Activated CD4-positive, alpha-beta memory T cell treated with anti-CD3 and anti-CD28 coated beads, Interleukin-2, amount 10 ng/mL, durations not matched to agents 7 days and 5 days (primary cell): ENCODE measurements around the gene MACROD1. TPM values are rescaled to one million over a fixed set of nuclear protein-coding genes. Genes with fewer than 3 reads are reported as not detected.

ENCODE experiments used
- CTCF ChIA-PET: fragments of 350-600 bp; sonication (Branson Sonifier 250); formaldehyde crosslinking; loops from one replicate; lab custom pipeline; 2021; ENCODE audit warnings: antibody characterized with exemption, inconsistent platforms; lab: Charles Lee
- POLR2A ChIA-PET: fragments of 350-600 bp; sonication (Branson Sonifier 250); formaldehyde crosslinking; loops from one replicate; lab custom pipeline; 2021; ENCODE audit warnings: antibody characterized with exemption; lab: Charles Lee
- DNase-seq: peaks from one replicate; pipeline ENCODE4 v3.0.0-alpha.2; 2020
- H3K27ac Mint-ChIP-seq: one replicate; pipeline ENCODE4 v1.8.0; 2021; ENCODE audit warnings: mild to moderate bottlenecking, mixed read lengths
- H3K27me3 Mint-ChIP-seq: one replicate; pipeline ENCODE4 v1.8.0; 2021; ENCODE audit warnings: mixed read lengths
- H3K36me3 Mint-ChIP-seq: one replicate; pipeline ENCODE4 v1.8.0; 2021; ENCODE audit warnings: low read depth, mixed read lengths
- H3K4me1 Mint-ChIP-seq: one replicate; pipeline ENCODE4 v1.8.0; 2021; ENCODE audit warnings: mixed read lengths
- H3K4me3 Mint-ChIP-seq: one replicate; pipeline ENCODE4 v1.8.0; 2021; ENCODE audit warnings: mild to moderate bottlenecking, mixed read lengths
- H3K9me3 Mint-ChIP-seq: one replicate; pipeline ENCODE4 v1.8.0; 2021; ENCODE audit warnings: mixed read lengths
- total RNA-seq, 2 experiments: library from RNA; stranded (reverse); gene quantifications; one replicate each; pipeline ENCODE4 v1.2.3, GENCODE V29; 2021

The MACROD1 gene
- total RNA-seq, 2 experiments from 2014 or later = 8.8 to 9.1 TPM

DNA sequence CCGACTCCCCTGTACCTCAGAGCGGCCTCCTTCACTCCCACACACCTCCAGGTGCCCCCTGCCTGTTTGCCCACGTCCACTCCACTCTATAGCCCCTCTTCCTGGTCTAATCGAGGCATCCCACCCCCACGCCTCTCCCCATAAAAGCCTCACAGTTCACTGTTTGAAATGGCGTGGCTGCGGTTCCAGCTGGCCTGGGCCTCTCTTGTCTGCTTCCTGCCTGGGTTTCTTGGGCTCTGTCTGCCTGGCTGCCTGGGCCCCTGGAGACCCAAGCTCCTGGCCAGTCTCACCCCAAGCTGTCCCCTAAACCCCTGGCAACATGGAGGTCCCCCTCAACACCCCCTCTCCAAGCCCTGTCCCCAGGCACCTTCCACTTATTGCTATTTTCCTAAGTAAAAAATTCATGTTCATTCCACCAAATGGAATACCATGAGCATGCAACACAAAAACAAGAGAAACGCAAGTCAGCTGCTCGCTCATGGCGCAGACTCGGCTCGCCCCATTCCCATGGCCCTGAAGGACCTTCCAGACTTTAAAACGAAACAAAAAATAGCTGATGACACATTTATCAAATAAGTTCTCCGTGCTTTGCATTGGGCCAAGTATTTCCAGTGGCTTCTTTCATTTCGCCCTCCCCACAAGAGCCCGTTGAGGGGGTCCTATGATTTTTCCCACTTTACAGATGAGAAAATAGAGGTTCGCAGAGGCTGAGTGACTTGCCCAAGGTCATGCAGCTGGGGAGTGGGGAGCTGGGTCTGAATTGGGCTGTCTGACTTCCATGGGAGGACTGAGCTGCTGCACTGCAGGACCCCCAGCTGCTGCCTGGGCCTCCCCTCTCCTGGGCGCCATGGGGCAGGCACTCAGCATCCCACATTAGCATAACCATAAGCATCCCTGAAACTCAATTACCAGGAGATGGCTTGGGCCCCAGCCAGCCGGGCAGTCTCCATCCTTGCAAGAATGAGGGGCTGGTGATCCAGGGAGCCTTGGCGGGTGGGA is 141.9 kb downstream of the MACROD1 start:
- no peaks in the 10 kb centered on the region for H3K36me3 Mint-ChIP-seq
- no peak overlapping the region for H3K27ac Mint-ChIP-seq
- CTCF ChIA-PET = interaction anchor here (0.9 to 1.2 kb wide), 2 partner anchors 24 to 137 kb away, joined by 3 to 4 read pairs; no protein-coding TSS in a partner anchor
- no peak overlapping the region for H3K4me3 Mint-ChIP-seq
- H3K27me3 Mint-ChIP-seq = peaks cover 5% of the 10 kb centered on the region
- POLR2A ChIA-PET = interaction anchor here (1.1 kb wide), 1 partner anchor 9 kb away, joined by 3 read pairs; no protein-coding TSS in a partner anchor
- no peak for DNase-seq
- H3K4me1 Mint-ChIP-seq = no peaks in the 10 kb centered on the region
- no peaks in the 10 kb centered on the region for H3K9me3 Mint-ChIP-seq

DNA sequence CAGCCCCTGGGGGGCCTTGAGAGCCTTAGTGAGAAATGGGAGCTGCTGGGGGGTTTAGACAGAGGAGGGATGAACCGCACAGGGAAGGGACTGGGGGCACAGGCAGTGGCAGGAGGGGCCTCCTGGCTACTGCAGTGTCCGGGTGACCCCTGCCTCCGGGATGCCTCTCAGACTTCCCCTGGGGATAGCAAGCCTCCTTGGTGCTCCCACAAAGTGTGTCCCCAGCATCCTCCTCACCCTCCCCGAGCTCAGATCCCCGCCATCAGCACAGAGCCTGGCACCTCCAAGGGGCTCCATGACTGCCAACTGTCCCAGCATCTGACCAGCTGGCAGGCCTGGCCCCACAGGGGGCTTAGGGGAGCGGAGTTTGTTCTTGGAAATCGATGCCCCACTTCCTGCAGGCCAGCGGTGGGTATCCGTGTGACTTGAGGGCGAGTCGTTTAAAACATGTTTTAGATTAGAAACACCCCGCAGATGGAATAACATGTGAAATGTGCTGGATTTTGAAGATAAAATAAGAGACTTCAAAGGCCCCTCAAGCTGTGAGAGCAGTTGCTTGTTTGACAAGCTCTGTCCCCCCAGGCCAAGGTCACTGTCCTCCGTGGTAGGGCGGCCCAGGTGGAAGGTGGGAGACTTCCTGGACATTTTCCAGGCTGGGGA is 143.7 kb downstream of the MACROD1 start:
- no peaks in the 10 kb centered on the region for H3K4me1 Mint-ChIP-seq
- POLR2A ChIA-PET = interaction anchor here (1.1 kb wide), 1 partner anchor 12 kb away, joined by 3 read pairs; no protein-coding TSS in a partner anchor
- no peak overlapping the region for H3K4me3 Mint-ChIP-seq
- no peak for DNase-seq
- no peaks in the 10 kb centered on the region for H3K9me3 Mint-ChIP-seq
- CTCF ChIA-PET = no interaction called here
- no peaks in the 10 kb centered on the region for H3K36me3 Mint-ChIP-seq
- no peak overlapping the region for H3K27ac Mint-ChIP-seq
- H3K27me3 Mint-ChIP-seq = peaks cover 4% of the 10 kb centered on the region

DNA sequence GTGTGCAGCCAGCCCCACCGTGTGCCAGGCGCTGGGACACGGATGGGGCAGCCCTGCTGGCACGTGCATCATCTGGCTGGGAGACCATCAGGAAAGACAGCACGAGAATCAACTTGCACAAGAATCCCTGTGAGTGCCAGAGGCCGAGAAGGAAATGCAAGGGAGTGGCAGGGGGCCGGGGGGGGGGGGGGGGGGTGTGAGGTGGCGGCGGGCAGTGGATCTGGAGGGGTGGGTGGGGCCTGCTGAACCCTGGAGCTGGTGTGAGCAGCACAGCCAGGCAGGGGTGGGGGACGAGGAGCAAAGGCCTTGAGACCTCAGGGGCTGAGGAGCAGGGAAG is 144.2 kb downstream of the MACROD1 start:
- DNase-seq = no peak
- no peaks in the 10 kb centered on the region for H3K9me3 Mint-ChIP-seq
- ChIA-PET POLR2A (no interaction called here), CTCF (no interaction called here)
- H3K27me3 Mint-ChIP-seq = no peaks in the 10 kb centered on the region
- no peaks in the 10 kb centered on the region for H3K36me3 Mint-ChIP-seq
- no peaks in the 10 kb centered on the region for H3K4me1 Mint-ChIP-seq
- no peak overlapping the region for H3K4me3 Mint-ChIP-seq
- no peak overlapping the region for H3K27ac Mint-ChIP-seq

DNA sequence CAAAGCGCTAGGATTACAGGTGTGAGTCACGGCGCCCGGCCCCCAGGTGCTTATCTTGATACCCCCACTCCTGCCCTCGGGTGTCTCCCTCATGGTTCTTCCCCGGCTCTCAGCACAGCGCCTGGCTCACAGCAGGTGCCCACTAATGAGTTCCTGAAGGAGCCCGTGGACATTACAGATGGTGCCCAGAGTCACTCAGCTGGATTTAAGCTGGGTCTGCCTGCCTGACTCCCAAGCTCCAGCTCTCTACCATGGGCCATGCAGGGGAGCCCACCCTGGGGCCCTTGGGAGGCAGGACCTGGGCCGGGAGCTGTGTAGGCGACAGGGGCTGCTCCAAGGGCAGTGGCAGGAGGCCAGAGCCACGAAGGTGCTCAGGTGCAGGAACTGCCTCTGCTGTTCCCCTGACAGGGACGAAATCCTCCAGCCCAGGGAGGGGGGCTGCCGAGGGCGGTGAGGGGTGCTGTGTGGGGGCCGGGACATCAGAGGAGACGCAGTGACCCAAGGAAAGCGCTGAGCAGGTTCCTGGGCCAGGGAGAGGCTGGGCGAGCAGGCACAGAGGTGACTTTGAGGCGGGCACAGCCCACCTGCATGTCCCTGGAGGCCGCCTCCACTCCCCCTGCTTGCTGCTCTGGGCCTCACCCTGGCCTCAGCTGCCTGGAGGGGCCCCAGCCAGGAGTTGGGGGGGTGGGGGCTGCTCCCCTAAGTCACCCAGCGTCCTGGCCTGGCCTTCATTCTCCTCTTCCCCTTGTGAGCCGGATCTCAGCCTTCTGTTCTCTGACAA is 144.7 kb downstream of the MACROD1 start:
- no peaks in the 10 kb centered on the region for H3K4me1 Mint-ChIP-seq
- no peak overlapping the region for H3K27ac Mint-ChIP-seq
- no peaks in the 10 kb centered on the region for H3K9me3 Mint-ChIP-seq
- H3K4me3 Mint-ChIP-seq = no peak overlapping the region
- CTCF ChIA-PET = no interaction called here
- DNase-seq = no peak
- POLR2A ChIA-PET = no interaction called here
- no peaks in the 10 kb centered on the region for H3K27me3 Mint-ChIP-seq
- H3K36me3 Mint-ChIP-seq = no peaks in the 10 kb centered on the region

DNA sequence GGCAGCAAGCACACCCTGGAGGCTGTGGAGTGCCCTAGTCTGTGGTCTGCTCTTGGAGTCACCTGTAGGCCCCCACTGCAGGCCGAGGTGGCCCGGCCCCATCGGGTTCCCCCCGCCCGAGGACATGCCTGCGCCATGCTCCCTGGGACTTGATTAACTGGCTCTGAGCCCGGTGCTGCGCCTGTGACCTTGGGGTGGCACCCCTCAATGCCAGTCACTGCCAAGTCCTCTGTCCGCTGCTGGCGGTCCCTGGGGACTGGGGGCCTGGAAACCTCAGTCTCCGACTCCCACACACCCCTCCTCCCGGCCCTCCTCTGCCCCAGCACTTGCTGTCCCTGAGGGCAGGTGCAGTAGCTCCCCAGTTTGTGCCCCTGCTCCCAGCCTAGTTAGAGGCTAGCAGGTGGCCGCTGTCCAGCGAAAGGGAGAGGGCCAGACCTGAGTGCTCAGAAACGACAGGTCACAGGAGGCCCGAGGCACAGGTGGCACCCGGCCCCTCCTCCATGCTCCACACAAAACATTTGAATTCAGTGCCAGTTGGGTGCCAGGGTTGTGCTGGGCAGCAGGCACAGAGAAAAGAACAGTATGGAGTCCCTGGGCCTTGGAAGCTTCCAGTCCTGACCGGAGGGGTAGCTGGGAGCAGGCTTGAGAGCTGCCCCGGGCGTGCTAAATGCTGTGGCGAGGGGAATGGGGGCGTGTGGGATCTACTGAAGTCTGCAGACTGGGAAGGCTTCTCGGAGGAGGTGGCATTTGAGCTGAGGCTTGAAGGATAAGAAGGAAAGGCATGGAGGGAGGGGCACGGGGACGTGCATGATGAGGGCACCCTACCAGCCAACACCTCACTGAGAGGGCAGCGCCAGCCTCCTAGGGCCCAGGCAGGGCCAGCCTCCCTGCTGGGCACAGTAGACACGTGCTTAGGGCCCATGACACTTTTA is 146.5 kb downstream of the MACROD1 start:
- DNase-seq = no peak
- Mint-ChIP-seq H3K4me3 (no peak overlapping the region), H3K27me3 (no peaks in the 10 kb centered on the region), H3K27ac (no peak overlapping the region), H3K36me3 (no peaks in the 10 kb centered on the region), H3K4me1 (no peaks in the 10 kb centered on the region), H3K9me3 (no peaks in the 10 kb centered on the region)
- CTCF ChIA-PET = no interaction called here
- POLR2A ChIA-PET = no interaction called here

DNA sequence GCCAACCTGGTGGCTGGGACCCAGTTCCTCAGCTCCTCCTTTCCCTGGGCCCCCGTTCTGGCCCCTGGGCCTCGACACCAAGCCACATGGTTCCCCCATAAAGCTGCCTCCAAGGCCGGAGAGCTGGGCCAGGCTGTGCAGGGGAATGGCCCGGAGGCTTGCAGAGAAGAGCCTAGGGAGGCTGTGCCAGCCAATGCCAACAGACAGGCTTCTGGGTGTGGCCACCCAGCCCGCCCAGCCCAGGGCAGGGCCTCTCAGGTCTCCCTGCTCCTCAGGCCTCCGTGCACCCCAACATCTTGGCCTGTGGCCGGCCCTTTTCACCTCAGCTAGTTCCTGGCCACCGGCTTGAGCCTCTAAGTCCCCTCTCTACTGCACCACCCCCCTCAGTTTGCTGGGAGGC is 147.6 kb downstream of the MACROD1 start:
- no peak overlapping the region for H3K4me3 Mint-ChIP-seq
- no peaks in the 10 kb centered on the region for H3K9me3 Mint-ChIP-seq
- no peaks in the 10 kb centered on the region for H3K36me3 Mint-ChIP-seq
- ChIA-PET POLR2A (interaction anchor here (1.6 kb wide), 1 partner anchor 16 kb away, joined by 4 read pairs; no protein-coding TSS in a partner anchor), CTCF (no interaction called here)
- no peak for DNase-seq
- H3K27me3 Mint-ChIP-seq = no peaks in the 10 kb centered on the region
- no peaks in the 10 kb centered on the region for H3K4me1 Mint-ChIP-seq
- no peak overlapping the region for H3K27ac Mint-ChIP-seq

DNA sequence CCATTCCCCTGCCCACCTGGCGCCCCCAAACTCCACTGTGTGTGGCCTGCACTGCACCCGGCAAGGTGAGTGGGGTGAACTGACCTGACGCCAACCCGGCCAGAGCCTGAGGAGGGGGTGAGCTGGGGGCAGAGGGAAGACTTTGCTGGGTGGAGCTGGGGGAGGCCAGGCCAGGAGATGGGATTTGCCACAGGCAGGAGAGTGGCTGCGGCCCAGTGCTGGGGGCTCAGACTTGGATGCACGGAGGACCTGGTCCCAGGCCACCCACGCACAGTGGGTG is 148.0 kb downstream of the MACROD1 start:
- CTCF ChIA-PET = no interaction called here
- no peak overlapping the region for H3K4me3 Mint-ChIP-seq
- no peaks in the 10 kb centered on the region for H3K36me3 Mint-ChIP-seq
- no peaks in the 10 kb centered on the region for H3K9me3 Mint-ChIP-seq
- no peak overlapping the region for H3K27ac Mint-ChIP-seq
- H3K27me3 Mint-ChIP-seq = no peaks in the 10 kb centered on the region
- POLR2A ChIA-PET = interaction anchor here (1.6 kb wide), 1 partner anchor 16 kb away, joined by 4 read pairs; no protein-coding TSS in a partner anchor
- DNase-seq = no peak
- no peaks in the 10 kb centered on the region for H3K4me1 Mint-ChIP-seq

DNA sequence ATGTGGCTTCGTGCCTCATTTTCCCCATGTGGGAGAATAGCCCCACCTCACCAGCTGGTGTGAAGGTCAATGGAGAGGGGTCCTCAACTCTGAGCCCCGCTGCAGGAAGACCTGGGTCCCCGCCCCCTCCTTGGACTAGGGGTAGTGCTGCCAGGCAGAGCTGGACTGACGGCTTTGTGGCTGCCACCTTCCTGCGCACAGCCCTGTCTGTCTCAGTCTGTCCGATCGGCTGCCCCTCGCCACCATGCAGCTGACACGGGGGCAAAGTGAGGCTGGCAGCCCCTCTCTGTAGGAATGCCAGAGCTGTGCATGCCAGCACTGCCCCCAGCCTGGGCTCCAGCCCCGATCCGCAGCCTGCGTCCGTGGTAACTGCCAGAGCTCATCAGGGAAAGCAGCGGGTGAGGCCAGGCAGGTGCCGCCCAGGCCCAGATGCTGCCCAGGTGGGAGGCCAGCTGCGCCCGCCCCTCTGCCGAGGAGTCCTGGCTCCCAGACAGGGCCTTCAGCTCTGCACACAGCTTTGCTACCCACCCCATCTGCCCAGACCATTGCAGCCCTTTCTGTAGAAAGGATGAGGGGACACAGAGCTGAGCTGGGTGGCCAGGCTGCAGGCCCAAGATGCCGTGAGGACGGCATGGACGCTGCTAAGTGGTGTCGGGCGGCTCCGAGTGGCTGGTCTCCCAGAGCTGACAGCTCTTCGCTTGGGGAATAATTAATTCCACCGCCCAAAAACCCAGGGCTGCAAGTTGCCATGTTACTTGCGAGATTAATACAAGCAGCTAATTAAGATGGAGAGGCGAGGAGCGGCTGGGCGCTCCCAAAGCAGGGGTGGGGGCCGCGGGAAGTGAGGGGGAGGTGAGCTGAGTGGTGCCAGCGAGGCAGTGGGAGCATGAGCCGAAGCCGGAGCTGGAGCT is 149.7 kb downstream of the MACROD1 start:
- Mint-ChIP-seq H3K27ac (no peak overlapping the region), H3K36me3 (no peaks in the 10 kb centered on the region), H3K4me1 (no peaks in the 10 kb centered on the region), H3K4me3 (no peak overlapping the region), H3K9me3 (peaks cover 2% of the 10 kb centered on the region), H3K27me3 (no peaks in the 10 kb centered on the region)
- no peak for DNase-seq
- POLR2A ChIA-PET = interaction anchor here (1.0 kb wide), 1 partner anchor 9 kb away, joined by 3 read pairs; no protein-coding TSS in a partner anchor
- CTCF ChIA-PET = interaction anchor here (1.2 kb wide), 1 partner anchor 16 kb away, joined by 4 read pairs; no protein-coding TSS in a partner anchor

DNA sequence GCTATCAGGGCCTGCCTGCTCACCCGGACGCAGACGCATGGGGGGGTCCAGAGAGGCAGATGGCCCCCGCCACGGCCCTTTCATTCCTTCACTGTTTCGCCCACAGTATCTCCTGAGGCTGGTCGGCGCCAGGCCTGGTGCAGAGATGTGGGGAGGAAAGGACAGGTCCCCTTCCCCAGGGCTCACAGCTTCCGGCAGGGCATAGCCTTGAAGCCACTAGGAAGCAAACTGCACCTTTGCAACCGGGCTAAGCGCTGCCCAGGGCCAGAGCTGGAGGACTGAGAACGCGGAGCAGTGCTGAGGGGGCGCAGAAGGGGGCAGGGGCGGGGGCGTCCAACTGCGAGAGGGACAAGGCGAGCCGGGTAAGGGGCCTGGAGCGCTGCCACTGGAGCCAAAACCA is 150.4 kb downstream of the MACROD1 start:
- Mint-ChIP-seq H3K9me3 (peaks cover 8% of the 10 kb centered on the region), H3K4me1 (no peaks in the 10 kb centered on the region), H3K27ac (no peak overlapping the region), H3K27me3 (no peaks in the 10 kb centered on the region), H3K4me3 (no peak overlapping the region), H3K36me3 (no peaks in the 10 kb centered on the region)
- ChIA-PET POLR2A (no interaction called here), CTCF (interaction anchor here (1.2 kb wide), 1 partner anchor 16 kb away, joined by 4 read pairs; no protein-coding TSS in a partner anchor)
- DNase-seq = no peak

DNA sequence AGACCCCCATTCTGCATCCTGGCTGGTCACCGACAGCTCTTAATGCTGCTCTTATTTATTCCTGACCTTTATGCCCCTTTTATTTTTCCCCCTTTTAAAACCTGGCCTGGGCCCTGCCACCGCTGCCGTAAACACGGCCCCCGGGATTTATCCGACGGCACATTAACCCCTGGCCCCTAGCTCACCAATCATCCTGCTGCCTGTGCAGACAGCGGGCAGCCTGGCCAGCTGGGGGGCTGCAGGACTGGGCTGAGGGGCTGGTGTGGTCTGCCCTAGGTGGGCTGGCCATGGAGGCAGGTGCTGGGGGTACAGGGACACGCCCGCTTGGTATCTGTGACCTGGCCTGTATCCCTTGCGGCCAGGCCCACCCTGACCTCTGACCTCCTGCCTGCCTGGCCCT is 151.6 kb downstream of the MACROD1 start:
- CTCF ChIA-PET = no interaction called here
- H3K36me3 Mint-ChIP-seq = no peaks in the 10 kb centered on the region
- no peak for DNase-seq
- H3K4me3 Mint-ChIP-seq = no peak overlapping the region
- no peaks in the 10 kb centered on the region for H3K4me1 Mint-ChIP-seq
- H3K9me3 Mint-ChIP-seq = peaks cover 14% of the 10 kb centered on the region
- no peak overlapping the region for H3K27ac Mint-ChIP-seq
- H3K27me3 Mint-ChIP-seq = no peaks in the 10 kb centered on the region
- POLR2A ChIA-PET = no interaction called here

DNA sequence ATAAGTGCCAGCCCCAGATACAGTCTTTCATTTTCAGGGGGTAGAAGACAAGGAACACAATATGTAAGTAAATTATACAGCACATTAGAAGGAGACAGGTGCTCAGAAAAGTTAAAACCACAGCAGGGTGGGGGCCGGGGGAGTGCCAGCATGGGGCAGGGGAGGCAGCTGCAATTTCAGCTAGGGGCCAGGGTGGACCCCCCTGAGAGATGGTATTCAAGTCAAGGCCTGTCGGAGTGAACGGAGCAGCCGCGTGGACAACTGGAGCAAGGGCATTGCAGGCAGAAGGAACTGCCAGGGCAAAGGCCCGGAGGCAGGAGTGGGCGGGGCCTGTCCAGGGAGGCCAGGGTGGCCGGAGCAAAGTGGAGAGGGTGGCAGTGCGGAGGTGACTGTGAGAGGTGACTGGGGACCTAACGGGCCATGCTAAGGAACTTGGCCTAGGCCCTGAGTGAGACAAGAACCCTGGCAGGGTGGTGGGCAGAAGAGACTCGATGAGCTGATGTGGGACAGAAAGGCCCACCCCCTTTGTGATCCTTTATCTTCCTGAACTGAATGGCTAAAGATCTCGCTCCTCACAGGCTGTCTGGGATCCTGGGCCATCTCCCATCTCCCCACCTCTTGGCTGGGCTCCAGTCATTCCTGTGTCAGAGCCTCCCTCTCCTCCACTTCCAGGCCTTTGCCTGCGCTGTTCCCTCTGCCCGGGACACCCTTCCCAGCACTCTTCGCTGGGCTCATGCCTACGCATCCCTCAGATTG is 152.6 kb downstream of the MACROD1 start:
- ChIA-PET POLR2A (no interaction called here), CTCF (interaction anchor here (0.7 kb wide), 1 partner anchor 13 kb away, joined by 3 read pairs; no protein-coding TSS in a partner anchor)
- Mint-ChIP-seq H3K4me1 (no peaks in the 10 kb centered on the region), H3K27ac (no peak overlapping the region), H3K4me3 (no peak overlapping the region), H3K9me3 (peaks cover 14% of the 10 kb centered on the region), H3K27me3 (peaks cover 1% of the 10 kb centered on the region), H3K36me3 (no peaks in the 10 kb centered on the region)
- DNase-seq = no peak
